Liver (tissue), 9 donors: Measurements from ENCODE around the gene RHEB. TPM values are rescaled to one million over a fixed set of nuclear protein-coding genes. Genes with fewer than 3 reads are reported as not detected.

Experiments used
- DNase-seq: peaks from one replicate; pipeline ENCODE4 v3.0.0-alpha.2; 2017; ENCODE audit warnings: low spot score
- H3K27ac ChIP-seq, 2 donors: one replicate each; pipeline ENCODE4 v1.7.0; 2013; ENCODE audit warnings: inconsistent platforms in 2 of 2, low read length in 2 of 2, control low read depth in 1 of 2, low read depth in 1 of 2, mild to moderate bottlenecking in 1 of 2
- H3K27me3 ChIP-seq, 4 donors: one replicate each; pipeline versions ENCODE4 v1.6.1 to v1.7.0; 2013; ENCODE audit warnings: low read length in 3 of 4, inconsistent platforms in 1 of 4, mild to moderate bottlenecking in 1 of 4, moderate library complexity in 1 of 4; ENCODE audit not compliant: control insufficient read depth in 4 of 4, insufficient read depth in 4 of 4
- H3K36me3 ChIP-seq, 4 donors: one replicate each; pipeline versions ENCODE4 v1.6.1 to v1.7.0; 2013; ENCODE audit warnings: low read length in 3 of 4, mild to moderate bottlenecking in 3 of 4, low read depth in 1 of 4, moderate library complexity in 1 of 4; ENCODE audit not compliant: control insufficient read depth in 4 of 4, insufficient read depth in 3 of 4
- H3K4me1 ChIP-seq, 4 donors: one replicate each; pipeline versions ENCODE4 v1.6.1 to v1.7.0; 2013; ENCODE audit warnings: low read length in 3 of 4, mild to moderate bottlenecking in 3 of 4, moderate library complexity in 1 of 4; ENCODE audit not compliant: control insufficient read depth in 4 of 4, insufficient read depth in 4 of 4
- H3K4me3 ChIP-seq, 3 donors: one replicate each; pipeline versions ENCODE4 v1.6.1 to v1.7.0; 2013; ENCODE audit warnings: low read length in 3 of 3, control low read depth in 1 of 3, low read depth in 1 of 3, mild to moderate bottlenecking in 1 of 3
- H3K9ac ChIP-seq, 2 donors: one replicate each; pipeline ENCODE4 v1.7.0; 2013; ENCODE audit warnings: low read length in 2 of 2, mild to moderate bottlenecking in 2 of 2, moderate library complexity in 2 of 2, control low read depth in 1 of 2, low read depth in 1 of 2
- H3K9me3 ChIP-seq, 4 donors: one replicate each; pipeline versions ENCODE4 v1.6.1 to v1.7.0; 2013; ENCODE audit warnings: low read length in 3 of 4; ENCODE audit not compliant: control insufficient read depth in 4 of 4
- ATF3 ChIP-seq: IDR thresholded peaks from 2 replicates; pipeline ENCODE4 v1.6.1; 2016; ENCODE audit warnings: antibody characterized with exemption
- CTCF ChIP-seq: fragments of 150-350 bp; IDR thresholded peaks from 2 replicates; pipeline ENCODE4 v1.5.1; 2017; ENCODE audit warnings: improper control_type of control experiment, low read depth, low read length; ENCODE audit not compliant: missing input control
- EGR1 ChIP-seq, 2 donors: IDR thresholded peaks; 2 replicates each; pipeline ENCODE4 v1.6.1; 2016 to 2018; ENCODE audit warnings: antibody characterized with exemption in 2 of 2, low read depth in 2 of 2
- FOXA1 ChIP-seq: IDR thresholded peaks from 2 replicates; pipeline ENCODE4 v1.6.1; 2016; ENCODE audit warnings: antibody characterized with exemption
- FOXA2 ChIP-seq: IDR thresholded peaks from 2 replicates; pipeline ENCODE4 v1.6.1; 2016; ENCODE audit warnings: antibody characterized with exemption
- GABPA ChIP-seq, 2 donors: IDR thresholded peaks in 1 of 2; conservative IDR thresholded peaks in 1 of 2; 2 replicates each; pipeline ENCODE4 v1.6.1; 2016; ENCODE audit warnings: antibody characterized with exemption in 2 of 2, mild to moderate bottlenecking in 1 of 2, moderate library complexity in 1 of 2
- HNF4A ChIP-seq, 2 donors: conservative IDR thresholded peaks; 2 replicates each; pipeline ENCODE4 v1.6.1; 2016; ENCODE audit warnings: antibody characterized with exemption in 2 of 2, mild to moderate bottlenecking in 2 of 2
- HNF4G ChIP-seq: IDR thresholded peaks from 2 replicates; pipeline ENCODE4 v1.6.1; 2016; ENCODE audit warnings: antibody characterized with exemption
- JUND ChIP-seq, 2 donors: IDR thresholded peaks; 2 replicates each; pipeline ENCODE4 v1.6.1; 2016; ENCODE audit warnings: antibody characterized with exemption in 2 of 2
- MAX ChIP-seq: IDR thresholded peaks from 2 replicates; pipeline ENCODE4 v1.6.1; 2016; ENCODE audit warnings: antibody characterized with exemption
- NR2F2 ChIP-seq: IDR thresholded peaks from 2 replicates; pipeline ENCODE4 v1.6.1; 2016; ENCODE audit warnings: antibody characterized with exemption
- RAD21 ChIP-seq, 2 donors: IDR thresholded peaks; 2 replicates each; pipeline ENCODE4 v1.6.1; 2016; ENCODE audit warnings: antibody characterized with exemption in 2 of 2, mild to moderate bottlenecking in 2 of 2
- REST ChIP-seq: IDR thresholded peaks from 2 replicates; pipeline ENCODE4 v1.6.1; 2016; ENCODE audit warnings: antibody characterized with exemption, mild to moderate bottlenecking
- RXRA ChIP-seq, 2 donors: IDR thresholded peaks; 2 replicates each; pipeline ENCODE4 v1.6.1; 2017 to 2018; ENCODE audit warnings: antibody characterized with exemption in 2 of 2, mild to moderate bottlenecking in 1 of 2
- SP1 ChIP-seq: IDR thresholded peaks from 2 replicates; pipeline ENCODE4 v1.6.1; 2018; ENCODE audit warnings: antibody characterized with exemption, mild to moderate bottlenecking
- TAF1 ChIP-seq: conservative IDR thresholded peaks from 2 replicates; pipeline ENCODE4 v1.6.1; 2016; ENCODE audit warnings: antibody characterized with exemption, mild to moderate bottlenecking
- YY1 ChIP-seq: IDR thresholded peaks from 2 replicates; pipeline ENCODE4 v1.6.1; 2016; ENCODE audit warnings: antibody characterized with exemption, mild to moderate bottlenecking
- ZBTB33 ChIP-seq: IDR thresholded peaks from 2 replicates; pipeline ENCODE4 v1.6.1; 2016; ENCODE audit warnings: antibody characterized with exemption
- WGBS: extraction: QIAGEN DNeasy Blood & Tissue Kit; methylation state at CpG from one replicate; pipeline ENCODE4 v1.1.7; 2013; 5-methylcytosine and 5-hydroxymethylcytosine counted together
- polyA plus RNA-seq, 2 donors: library from polyadenylated mRNA; stranded (reverse) in 1 of 2; unstranded in 1 of 2; fragments of 200-250 nt in 1 of 2; fragments of >200 nt in 1 of 2; fragmentation: Nextera tagmentation in 1 of 2; extraction: Ambion mirVana in 1 of 2; gene quantifications; one replicate each; pipeline versions ENCODE4 v1.2.1 to v1.2.3, GENCODE V29; 2013 to 2015
- total RNA-seq, 2 donors: library from RNA; depleted of rRNA; stranded (reverse); fragments of >200 nt; gene quantifications; one replicate each; pipeline ENCODE4 v1.2.3, GENCODE V29; 2014
- donor health status: healthy.
- donor health status: healthy.
- donor health status: healthy.
- donor health status: healthy.
- donor health status: healthy.

RHEB gene
- total and polyA plus RNA-seq, 4 donors = 29.5 to 59.0 (median 36.5) TPM

GRCh38 chr7:151435971-151436370 is 83.7 kb downstream of the RHEB start:
- WGBS = 95% methylated on average over 15 of the region's 15 CpGs
- Histone ChIP-seq H3K4me3 (no peak overlapping the region), H3K27ac (no peak overlapping the region), H3K9ac (no peak overlapping the region), H3K9me3 (no peaks in the 10 kb centered on the region), H3K4me1 (peaks cover 0 to 5% (median under 1%) of the 10 kb centered on the region in 4 donors), H3K27me3 (no peaks in the 10 kb centered on the region), H3K36me3 (no peaks in the 10 kb centered on the region)
- no peak for DNase-seq
- no peak for TF ChIP-seq FOXA1
- no peak for TF ChIP-seq EGR1 (IDR thresholded peaks at IDR 0.05; ENCODE audit: low read depth in 2 of 2)
- TF ChIP-seq RXRA (IDR thresholded peaks at IDR 0.05) = no peak

- 90% methylated on average over 20 of the region's 20 CpGs for WGBS
- H3K27ac ChIP-seq = no peak overlapping the region
- H3K4me1 ChIP-seq = peaks cover 0 to 5% (median 0%) of the 10 kb centered on the region in 4 donors
These were observed 84.4 kb downstream of the RHEB start for GRCh38 chr7:151435103-151435916.

More at GRCh38 chr7:151435103-151435916, 84.4 kb downstream of the RHEB start:
- TF ChIP-seq RAD21 (IDR thresholded peaks at IDR 0.05) (no peak), HNF4A (conservative IDR thresholded peaks at IDR 0.05) (no peak), HNF4G (no peak), ATF3 (no peak), FOXA1 (no peak), NR2F2 (no peak), JUND (IDR thresholded peaks at IDR 0.05) (no peak), RXRA (IDR thresholded peaks at IDR 0.05) (no peak), MAX (no peak), REST (no peak), FOXA2 (no peak), ZBTB33 (no peak), TAF1 (no peak), SP1 (no peak), CTCF (no peak), GABPA (IDR thresholded peaks at IDR 0.05 in 1 of 2, conservative IDR thresholded peaks at IDR 0.05 in 1 of 2) (no peak), EGR1 (IDR thresholded peaks at IDR 0.05; ENCODE audit: low read depth in 2 of 2) (no peak), YY1 (no peak)
- Histone ChIP-seq H3K36me3 (no peaks in the 10 kb centered on the region), H3K9me3 (no peaks in the 10 kb centered on the region), H3K9ac (no peak overlapping the region), H3K27me3 (no peaks in the 10 kb centered on the region), H3K4me3 (no peak overlapping the region)
- DNase-seq = no peak
